ENCODE data around the gene TENM4. TPM values are rescaled to one million over a fixed set of nuclear protein-coding genes. Genes with fewer than 3 reads are reported as not detected.

Gene TENM4
- total RNA-seq, 1 donor from 2014 or later = 50.7 TPM

GRCh38 chr11:78730267-78730824 lies 710.5 kb downstream of the TENM4 start:
- Mint-ChIP-seq H3K27me3 (ENCODE audit: unreplicated experiment) (peaks cover 3% of the 10 kb centered on the region), H3K4me1 (ENCODE audit: low read depth, unreplicated experiment) (no peaks in the 10 kb centered on the region), H3K27ac (ENCODE audit: unreplicated experiment) (no peak overlapping the region), H3K4me3 (ENCODE audit: unreplicated experiment) (no peak overlapping the region), H3K9me3 (ENCODE audit: unreplicated experiment) (no peaks in the 10 kb centered on the region), H3K36me3 (ENCODE audit: unreplicated experiment) (no peaks in the 10 kb centered on the region)
- TF ChIP-seq, protein P1, sequence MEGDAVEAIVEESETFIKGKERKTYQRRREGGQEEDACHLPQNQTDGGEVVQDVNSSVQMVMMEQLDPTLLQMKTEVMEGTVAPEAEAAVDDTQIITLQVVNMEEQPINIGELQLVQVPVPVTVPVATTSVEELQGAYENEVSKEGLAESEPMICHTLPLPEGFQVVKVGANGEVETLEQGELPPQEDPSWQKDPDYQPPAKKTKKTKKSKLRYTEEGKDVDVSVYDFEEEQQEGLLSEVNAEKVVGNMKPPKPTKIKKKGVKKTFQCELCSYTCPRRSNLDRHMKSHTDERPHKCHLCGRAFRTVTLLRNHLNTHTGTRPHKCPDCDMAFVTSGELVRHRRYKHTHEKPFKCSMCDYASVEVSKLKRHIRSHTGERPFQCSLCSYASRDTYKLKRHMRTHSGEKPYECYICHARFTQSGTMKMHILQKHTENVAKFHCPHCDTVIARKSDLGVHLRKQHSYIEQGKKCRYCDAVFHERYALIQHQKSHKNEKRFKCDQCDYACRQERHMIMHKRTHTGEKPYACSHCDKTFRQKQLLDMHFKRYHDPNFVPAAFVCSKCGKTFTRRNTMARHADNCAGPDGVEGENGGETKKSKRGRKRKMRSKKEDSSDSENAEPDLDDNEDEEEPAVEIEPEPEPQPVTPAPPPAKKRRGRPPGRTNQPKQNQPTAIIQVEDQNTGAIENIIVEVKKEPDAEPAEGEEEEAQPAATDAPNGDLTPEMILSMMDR (IDR thresholded peaks at IDR 0.05; ENCODE audit: partially characterized antibody, unreplicated experiment) = no peak
- DNase-seq = no peak

- Mint-ChIP-seq H3K9me3 (ENCODE audit: unreplicated experiment) (no peaks in the 10 kb centered on the region), H3K4me1 (ENCODE audit: low read depth, unreplicated experiment) (no peaks in the 10 kb centered on the region), H3K27me3 (ENCODE audit: unreplicated experiment) (peaks cover 3% of the 10 kb centered on the region), H3K4me3 (ENCODE audit: unreplicated experiment) (no peak overlapping the region), H3K27ac (ENCODE audit: unreplicated experiment) (no peak overlapping the region), H3K36me3 (ENCODE audit: unreplicated experiment) (peaks cover 5% of the 10 kb centered on the region)
- no peak for DNase-seq
- TF ChIP-seq, protein P1 (IDR thresholded peaks at IDR 0.05; ENCODE audit: partially characterized antibody, unreplicated experiment) = no peak
Observed at GRCh38 chr11:78727816-78728215, 713.0 kb downstream of the TENM4 start.

- Mint-ChIP-seq H3K27ac (ENCODE audit: unreplicated experiment) (no peak overlapping the region), H3K4me3 (ENCODE audit: unreplicated experiment) (no peak overlapping the region), H3K27me3 (ENCODE audit: unreplicated experiment) (peaks cover 3% of the 10 kb centered on the region), H3K36me3 (ENCODE audit: unreplicated experiment) (peaks cover 5% of the 10 kb centered on the region), H3K4me1 (ENCODE audit: low read depth, unreplicated experiment) (peaks cover 7% of the 10 kb centered on the region), H3K9me3 (ENCODE audit: unreplicated experiment) (no peaks in the 10 kb centered on the region)
- TF ChIP-seq, protein P1 (IDR thresholded peaks at IDR 0.05; ENCODE audit: partially characterized antibody, unreplicated experiment) = no peak
- DNase-seq = no peak
Observed at GRCh38 chr11:78725200-78725599, 715.6 kb downstream of the TENM4 start.

DNA sequence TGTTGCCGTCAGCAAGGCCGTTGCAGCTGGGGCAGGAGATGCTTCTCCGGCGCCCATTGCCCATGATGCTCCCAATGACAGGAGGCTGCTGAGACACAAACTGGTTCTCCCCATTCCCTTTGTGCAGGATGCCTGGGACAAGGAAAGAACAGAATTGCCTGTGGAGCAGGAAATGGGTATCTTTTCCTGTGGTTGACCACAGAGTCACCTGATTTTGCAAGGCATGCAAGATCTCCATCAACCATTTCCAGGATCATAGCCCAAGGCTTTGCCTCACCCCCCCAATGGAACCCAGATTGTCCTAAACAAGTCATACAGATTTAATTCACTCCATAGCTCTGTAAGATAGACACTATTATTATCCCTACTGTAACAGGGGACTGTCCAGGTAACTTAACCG lies 718.0 kb downstream of the TENM4 start:
- Mint-ChIP-seq H3K4me1 (ENCODE audit: low read depth, unreplicated experiment) (peaks cover 7% of the 10 kb centered on the region), H3K9me3 (ENCODE audit: unreplicated experiment) (no peaks in the 10 kb centered on the region), H3K27me3 (ENCODE audit: unreplicated experiment) (peaks cover 2% of the 10 kb centered on the region), H3K4me3 (ENCODE audit: unreplicated experiment) (no peak overlapping the region), H3K27ac (ENCODE audit: unreplicated experiment) (no peak overlapping the region), H3K36me3 (ENCODE audit: unreplicated experiment) (peaks cover 5% of the 10 kb centered on the region)
- TF ChIP-seq, protein P1 (IDR thresholded peaks at IDR 0.05; ENCODE audit: partially characterized antibody, unreplicated experiment) = no peak
- DNase-seq = no peak

- H3K27me3 Mint-ChIP-seq (ENCODE audit: unreplicated experiment) = peaks cover 2% of the 10 kb centered on the region
- no peaks in the 10 kb centered on the region for H3K9me3 Mint-ChIP-seq (ENCODE audit: unreplicated experiment)
- peaks cover 5% of the 10 kb centered on the region for H3K36me3 Mint-ChIP-seq (ENCODE audit: unreplicated experiment)
- TF ChIP-seq, protein P1 (IDR thresholded peaks at IDR 0.05; ENCODE audit: partially characterized antibody, unreplicated experiment) = no peak
- H3K4me1 Mint-ChIP-seq (ENCODE audit: low read depth, unreplicated experiment) = peaks cover 7% of the 10 kb centered on the region
- DNase-seq = no peak
- no peak overlapping the region for H3K4me3 Mint-ChIP-seq (ENCODE audit: unreplicated experiment)
- H3K27ac Mint-ChIP-seq (ENCODE audit: unreplicated experiment) = no peak overlapping the region
Observed at GRCh38 chr11:78720281-78720989, 720.4 kb downstream of the TENM4 start.
